NCI-H69 (cell line): Measurements from ENCODE around the gene DEAF1.

ENCODE experiments used
- DNase-seq: peaks from one replicate; lab custom pipeline; 2025; lab: John Stamatoyannopoulos, UW

The DEAF1 gene

GRCh38 chr11:624705-625635, 70.1 kb downstream of the DEAF1 start, which contains the start of gene CDHR5:
TSS of gene CDHR5 (minus strand) at chr11:624955. CDS start at chr11:624902, 53 bp downstream.
- DNase-seq = no peak

GRCh38 chr11:623999-624704, 70.9 kb downstream of the DEAF1 start:
- no peak for DNase-seq

DNA sequence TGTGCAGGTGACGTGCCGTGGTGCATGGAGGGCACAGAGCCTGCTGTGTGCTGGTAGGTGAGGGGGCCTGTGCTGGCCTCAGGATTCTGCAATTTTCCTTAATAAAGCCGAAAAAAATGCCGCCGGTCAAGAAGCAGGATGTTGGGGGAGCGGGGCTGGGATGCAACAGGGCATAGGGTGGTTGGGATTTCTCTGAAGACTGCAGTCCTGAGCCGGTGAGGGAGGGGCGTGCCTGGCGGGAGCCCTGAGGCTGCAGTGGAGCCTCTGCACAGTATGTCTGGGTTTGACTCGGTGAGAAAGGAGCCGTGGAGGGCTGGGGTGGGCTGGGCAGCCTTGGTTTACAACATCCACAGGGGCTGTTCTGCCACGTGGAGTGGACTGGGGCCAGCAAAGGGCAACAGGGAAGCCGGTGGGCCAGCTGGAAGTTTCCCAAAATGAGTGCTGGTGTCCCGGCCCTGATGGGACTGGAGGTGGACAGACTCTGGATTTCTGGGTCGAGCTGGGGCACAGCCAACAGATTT, 71.6 kb downstream of the DEAF1 start:
- DNase-seq = no peak

DNA sequence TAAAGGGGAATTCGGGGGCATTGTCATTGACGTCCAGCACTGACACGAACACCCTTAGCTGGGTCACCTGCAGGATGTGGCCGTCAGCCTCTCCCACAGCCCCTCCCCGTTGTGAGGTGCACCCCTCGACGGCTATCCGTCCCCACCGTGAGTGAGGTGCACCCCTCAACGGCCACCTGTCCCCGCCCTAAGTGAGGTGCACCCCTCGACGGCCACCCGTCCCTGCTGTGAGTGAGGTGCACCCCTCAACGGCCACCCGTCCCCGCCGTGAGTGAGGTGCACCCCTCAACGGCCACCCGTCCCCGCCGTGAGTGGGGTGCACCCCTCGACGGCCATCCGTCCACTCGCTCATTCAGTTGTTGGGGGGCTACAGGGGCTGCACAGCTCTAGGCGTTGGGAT, 73.2 kb downstream of the DEAF1 start:
- DNase-seq = no peak

DNA sequence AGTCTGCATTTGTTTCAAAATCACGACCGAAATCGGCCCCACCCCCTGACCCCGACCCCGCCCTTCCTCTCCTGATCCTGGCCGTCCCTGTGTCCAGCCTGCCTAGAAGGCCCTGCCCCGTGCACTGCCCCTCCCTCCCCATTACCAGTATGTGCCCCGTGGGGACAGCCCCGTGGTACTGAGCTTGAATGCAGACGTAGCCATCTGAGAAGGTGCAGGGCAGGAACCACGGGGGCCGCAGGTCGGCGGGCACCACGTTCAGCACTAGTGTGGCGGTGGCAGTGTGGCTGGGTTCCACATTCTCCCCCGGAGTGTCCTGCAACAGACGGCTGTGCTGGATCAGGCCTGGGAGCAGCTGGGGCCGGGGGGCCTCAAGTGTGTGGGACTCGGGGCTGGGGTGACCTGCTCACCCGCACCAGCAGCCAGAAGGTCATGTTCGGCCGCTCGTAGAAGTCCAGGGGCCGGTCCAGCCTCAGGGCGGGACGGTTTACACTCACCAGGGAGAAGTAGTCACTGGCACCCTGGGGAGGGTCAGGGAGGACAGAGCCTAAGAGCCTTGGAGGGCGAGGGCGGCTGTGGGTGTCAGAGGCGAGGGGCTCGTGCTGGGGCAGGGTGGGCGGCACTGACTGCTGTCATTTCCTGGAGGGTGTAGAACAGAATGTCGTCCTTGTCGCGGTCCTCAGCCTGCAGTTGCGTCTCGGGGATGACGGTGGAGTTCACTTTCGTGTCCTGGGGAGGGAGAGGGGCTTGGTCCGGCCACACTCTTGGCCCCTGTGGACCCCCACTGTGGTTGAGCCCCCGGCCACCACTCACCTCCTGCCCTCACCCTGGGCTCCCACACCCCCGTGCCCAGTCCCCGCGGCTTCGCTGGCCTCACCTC, 73.8 kb downstream of the DEAF1 start:
- DNase-seq = no peak

- DNase-seq = no peak
Measured at GRCh38 chr11:620201-620600, 74.8 kb downstream of the DEAF1 start.

DNA sequence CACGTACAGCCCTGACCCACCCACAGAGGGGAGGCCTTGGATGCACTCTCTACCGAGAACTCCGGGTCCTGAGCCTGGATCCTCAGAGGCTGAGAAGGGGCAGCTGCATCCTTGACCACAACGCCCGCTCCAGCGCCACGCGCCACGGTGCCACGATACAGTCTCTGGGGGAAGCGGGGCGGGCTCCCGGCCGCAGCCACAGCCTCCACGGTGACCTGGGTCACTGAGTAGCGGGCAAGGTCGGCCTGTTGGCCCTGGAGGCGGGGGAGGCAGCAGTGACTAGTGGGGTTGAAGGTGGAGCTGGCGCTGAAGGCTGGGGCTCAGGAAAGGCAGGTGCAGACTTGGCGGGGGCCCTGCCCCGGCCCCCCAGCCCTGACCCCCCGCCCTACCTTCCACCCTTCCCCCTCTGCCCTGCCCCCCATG, 75.4 kb downstream of the DEAF1 start:
- no peak for DNase-seq

GRCh38 chr11:618856-619627, 76.0 kb downstream of the DEAF1 start:
- no peak for DNase-seq

GRCh38 chr11:617912-618682, 76.9 kb downstream of the DEAF1 start:
- no peak for DNase-seq

DNA sequence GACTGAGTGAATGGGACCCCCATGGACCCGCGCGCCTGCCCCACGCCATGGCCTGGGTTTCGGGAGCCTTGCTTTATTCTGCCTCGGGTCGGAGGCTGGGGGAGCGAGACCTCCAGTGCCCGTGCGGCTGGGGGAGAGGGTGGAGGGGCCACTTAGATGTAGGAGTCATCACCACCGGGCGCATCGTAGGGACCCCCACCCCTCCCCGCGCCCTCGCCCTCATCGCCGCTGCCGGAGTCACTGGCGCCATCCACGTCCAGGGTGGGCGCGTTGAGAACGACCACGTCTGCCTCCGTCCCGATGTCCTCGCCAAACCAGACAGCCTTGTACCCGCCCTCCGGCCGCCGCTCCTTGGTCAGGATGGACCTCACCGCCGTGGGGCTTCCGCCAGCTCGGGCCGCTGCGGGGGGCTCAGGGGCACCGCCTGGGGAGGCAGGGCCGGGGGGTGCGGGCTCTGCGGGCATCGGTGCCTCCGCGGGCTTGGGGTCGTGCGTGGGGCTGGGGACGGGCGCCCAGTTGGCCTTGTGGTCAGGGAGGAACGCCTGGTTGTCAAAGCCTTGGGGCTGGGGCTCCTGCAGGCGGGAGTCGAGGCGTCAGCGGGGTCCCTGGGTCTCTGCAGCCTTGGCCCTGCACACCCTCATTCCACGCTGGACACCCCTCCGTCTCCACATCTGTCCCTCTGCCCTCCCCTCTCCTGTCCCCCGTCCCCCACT, 77.7 kb downstream of the DEAF1 start:
- DNase-seq = no peak

DNA sequence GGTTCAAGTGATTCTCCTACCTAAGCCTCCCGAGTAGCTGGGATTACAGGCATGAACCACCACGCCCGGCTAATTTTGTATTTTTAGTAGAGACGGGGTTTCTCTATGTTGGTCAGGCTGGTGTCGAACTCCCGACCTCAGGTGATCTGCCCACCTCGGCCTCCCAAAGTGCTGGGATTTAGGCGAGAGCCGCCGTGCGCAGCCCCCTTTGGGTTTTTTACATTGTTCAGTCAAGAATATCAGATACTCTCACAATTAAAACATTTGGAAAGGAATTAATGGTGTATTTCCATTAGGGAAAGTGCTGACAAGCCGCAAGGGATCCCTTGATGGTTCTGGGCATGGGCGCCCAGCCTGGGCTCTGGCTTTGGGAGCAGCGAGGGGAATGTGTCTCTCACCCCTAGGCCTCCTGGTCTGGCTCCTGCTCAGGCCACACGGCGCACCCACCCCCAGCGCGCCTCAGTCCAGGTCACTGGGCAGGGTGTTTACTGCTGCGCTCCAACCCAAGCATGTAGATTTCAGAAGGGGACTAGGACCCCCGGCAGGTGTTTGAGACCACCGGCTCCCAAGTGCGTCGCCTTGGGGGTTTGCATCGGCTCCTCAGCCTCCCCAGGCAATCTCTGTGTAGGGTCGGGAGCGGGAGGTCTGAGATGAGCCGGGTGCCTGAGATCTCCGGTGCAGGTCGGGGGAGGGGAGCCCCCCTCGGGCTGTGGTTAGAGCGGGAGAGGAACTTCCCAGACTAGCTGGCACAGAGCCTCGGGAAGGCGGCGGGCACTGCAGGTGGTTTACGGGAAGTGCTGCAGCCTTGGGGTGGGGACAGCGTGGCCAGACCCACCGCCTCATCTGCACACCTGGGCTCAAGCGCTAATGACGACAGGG, 78.5 kb downstream of the DEAF1 start:
- peak; percentile 51 for DNase-seq

DNA sequence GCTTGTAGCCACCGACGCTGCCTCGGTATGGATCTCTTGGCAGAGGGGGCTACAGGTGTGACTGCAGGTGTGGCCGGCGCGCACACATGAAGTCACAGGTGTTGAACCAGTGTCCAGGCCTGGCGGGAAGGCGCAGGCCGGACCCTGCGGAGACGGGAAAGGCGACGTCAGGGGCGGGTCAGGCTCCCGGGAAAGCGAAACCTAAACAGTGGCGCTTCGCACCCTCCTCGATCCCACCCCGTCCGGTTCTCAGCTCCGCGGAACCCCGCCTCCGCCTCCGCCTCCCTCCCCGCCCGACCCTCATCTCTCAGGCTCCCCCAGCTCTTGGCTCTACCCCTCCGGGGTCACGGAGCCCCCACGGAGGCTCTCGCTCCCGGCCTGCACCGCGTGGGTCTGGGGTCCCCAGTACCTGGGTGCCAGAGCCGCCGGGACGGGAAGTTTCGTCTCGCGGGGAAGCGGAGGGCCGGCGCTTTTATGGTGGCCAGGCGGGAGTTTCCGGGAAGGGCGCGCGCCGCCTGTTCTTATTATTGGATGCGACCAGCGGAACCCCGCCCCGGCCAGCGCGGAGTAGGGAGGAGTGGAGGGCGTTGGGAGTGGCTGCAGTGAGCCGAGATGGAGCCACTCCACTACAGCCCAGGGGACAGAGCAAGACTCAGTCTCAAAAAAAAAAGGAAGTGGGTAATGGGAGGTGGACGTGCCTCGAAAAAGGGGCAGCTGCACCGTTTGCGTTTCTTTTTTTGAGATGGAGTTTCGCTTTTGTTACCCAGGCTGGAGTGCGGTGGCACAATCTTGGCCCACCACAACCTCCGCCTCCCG, 79.3 kb downstream of the DEAF1 start, which contains the start of gene IRF7:
IRF7 (minus strand) TSS at position 447 of the 816 bp plus-strand sequence. CDS start 586 bp downstream, outside the sequence.
- peak; percentile 94 for DNase-seq

- peak; percentile 23 for DNase-seq
Measured at GRCh38 chr11:614623-615503, 80.2 kb downstream of the DEAF1 start.

DNA sequence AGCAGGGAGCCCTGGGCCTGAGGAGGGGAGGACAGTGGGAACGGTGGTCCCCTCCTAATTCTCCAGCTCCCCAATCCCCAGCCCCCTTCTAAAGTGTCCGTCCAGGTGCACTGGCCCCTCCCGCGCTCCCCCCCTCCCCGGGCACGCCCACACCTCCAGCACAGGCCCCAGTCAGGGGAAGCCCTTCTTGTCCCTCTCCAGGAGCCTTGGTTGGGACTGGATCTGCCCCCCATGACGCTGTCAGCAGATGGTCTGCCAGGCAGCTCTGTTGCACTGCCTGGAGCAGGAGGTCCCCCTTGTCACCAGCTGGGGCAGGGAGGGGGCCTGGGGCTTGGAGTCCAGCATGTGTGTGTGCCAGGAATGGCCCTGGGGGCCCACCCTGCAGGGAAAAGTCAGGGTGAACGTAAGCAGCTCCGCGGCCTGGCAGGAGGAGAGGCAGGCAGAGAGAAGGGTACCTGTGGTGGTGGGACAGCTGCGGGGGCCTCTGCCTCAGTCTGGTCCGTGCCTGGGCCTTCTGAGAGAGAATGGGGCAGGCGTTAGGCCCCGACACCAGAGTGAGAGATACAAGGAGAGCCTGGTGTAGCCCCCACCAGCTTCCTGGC, 80.9 kb downstream of the DEAF1 start:
- DNase-seq = no peak

DNA sequence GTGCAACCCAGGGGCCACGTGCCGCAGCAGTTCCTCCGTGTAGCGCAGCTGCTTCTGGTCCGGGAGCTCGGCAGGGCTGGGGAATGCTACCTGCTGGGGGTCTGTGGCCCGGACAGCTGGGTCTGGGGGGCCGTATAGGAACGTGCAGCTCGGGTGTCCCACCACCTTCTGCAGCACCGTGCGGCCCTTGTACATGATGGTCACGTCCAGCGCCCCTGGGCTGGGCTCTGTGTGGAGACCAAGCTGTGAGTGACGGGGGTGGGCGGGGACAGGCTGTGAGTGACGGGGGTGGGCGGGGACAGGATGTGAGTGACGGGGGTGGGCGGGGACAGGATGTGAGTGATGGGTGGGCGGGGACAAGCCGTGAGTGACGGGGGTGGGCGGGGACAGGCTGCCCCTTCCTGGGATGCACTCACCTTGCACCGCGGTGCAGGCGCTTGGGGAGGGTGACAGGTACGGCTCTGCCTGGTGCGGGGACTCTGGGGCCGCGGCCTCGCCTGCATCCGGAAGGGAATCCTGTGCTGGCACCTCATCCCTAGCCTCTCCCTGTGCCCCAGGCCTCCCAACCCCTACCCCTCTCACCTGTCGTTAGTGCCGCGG, 81.6 kb downstream of the DEAF1 start:
- DNase-seq = peak; percentile 65

DNA sequence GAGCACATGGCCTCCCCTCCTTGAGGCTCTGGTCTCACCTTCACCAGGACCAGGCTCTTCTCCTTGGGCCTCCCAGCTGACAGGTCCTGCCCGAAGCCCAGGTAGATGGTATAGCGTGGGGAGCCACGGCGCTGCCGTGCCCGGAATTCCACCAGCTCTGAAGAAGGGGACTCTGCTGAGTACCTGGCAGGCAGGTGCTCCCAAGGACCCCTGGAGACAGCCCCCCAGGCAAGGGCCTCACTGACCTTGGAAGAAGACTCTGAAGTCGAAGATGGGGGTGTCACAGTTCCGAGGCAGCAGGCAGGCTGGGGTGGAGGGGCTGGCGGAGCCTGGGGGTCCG, 82.1 kb downstream of the DEAF1 start:
- no peak for DNase-seq
